ENCODE data around the gene SHANK1. TPM values are rescaled to one million over a fixed set of nuclear protein-coding genes. Genes with fewer than 3 reads are reported as not detected.
"Not testable (repeated sequence)": the region's sequence is repeated elsewhere in the genome, so short reads cannot be mapped to it uniquely, and the experiment has no call there.

The SHANK1 gene
- total RNA-seq, 2 experiments from 2014 or later: 0.03 to 13.1 TPM

DNA sequence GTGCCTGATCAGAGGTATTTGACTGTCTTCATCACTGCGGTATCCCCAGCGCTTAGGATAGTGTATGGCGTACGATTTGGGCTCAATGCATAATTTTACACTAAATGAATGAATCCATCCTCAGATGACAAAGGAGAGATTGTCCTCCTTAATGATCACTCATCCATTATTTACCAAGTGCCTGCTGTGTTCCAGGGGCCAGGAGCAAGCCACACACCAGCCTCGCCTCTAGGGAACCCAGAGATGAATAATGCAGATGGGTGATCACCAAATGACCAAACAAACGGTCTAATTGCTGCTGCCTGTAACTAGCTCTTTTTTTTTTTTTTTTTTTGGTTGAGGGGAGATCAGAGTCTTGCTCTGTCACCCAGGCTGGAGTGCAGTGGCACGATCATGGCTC, 44.8 kb upstream of the SHANK1 start:
- TF ChIP-seq, protein P1, sequence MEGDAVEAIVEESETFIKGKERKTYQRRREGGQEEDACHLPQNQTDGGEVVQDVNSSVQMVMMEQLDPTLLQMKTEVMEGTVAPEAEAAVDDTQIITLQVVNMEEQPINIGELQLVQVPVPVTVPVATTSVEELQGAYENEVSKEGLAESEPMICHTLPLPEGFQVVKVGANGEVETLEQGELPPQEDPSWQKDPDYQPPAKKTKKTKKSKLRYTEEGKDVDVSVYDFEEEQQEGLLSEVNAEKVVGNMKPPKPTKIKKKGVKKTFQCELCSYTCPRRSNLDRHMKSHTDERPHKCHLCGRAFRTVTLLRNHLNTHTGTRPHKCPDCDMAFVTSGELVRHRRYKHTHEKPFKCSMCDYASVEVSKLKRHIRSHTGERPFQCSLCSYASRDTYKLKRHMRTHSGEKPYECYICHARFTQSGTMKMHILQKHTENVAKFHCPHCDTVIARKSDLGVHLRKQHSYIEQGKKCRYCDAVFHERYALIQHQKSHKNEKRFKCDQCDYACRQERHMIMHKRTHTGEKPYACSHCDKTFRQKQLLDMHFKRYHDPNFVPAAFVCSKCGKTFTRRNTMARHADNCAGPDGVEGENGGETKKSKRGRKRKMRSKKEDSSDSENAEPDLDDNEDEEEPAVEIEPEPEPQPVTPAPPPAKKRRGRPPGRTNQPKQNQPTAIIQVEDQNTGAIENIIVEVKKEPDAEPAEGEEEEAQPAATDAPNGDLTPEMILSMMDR (conservative IDR thresholded peaks at IDR 0.05; ENCODE audit: low read length): no peak
- TF ChIP-seq EZH2phosphoT487 (IDR thresholded peaks at IDR 0.05; ENCODE audit: borderline replicate concordance, low read depth, low read length): no peak
- no peaks in the 10 kb centered on the region for H3K36me3 ChIP-seq (ENCODE audit: insufficient read depth, low read length)
- H3K4me3 ChIP-seq (ENCODE audit: low read depth, low read length, poor library complexity, severe bottlenecking): no peak overlapping the region
- no peak overlapping the region for H3K27ac ChIP-seq (ENCODE audit: low read depth, low read length, poor library complexity, severe bottlenecking)
- H3K9me3 ChIP-seq (ENCODE audit: low read length): no peaks in the 10 kb centered on the region
- H3K4me1 ChIP-seq (ENCODE audit: insufficient read depth, low read length, poor library complexity, severe bottlenecking): no peaks in the 10 kb centered on the region
- DNase-seq (ENCODE audit: low spot score): no peak
- H4K20me1 ChIP-seq (ENCODE audit: insufficient read depth, low read length): no peaks in the 10 kb centered on the region
- no TSS peak for BruUV-seq (replicated peaks)
- ChIA-PET POLR2A (interaction anchor here (0.7 kb wide), 1 partner anchor 654 kb away, joined by 5 read pairs; no protein-coding TSS in a partner anchor), CTCF (ENCODE audit: unreplicated experiment) (no interaction called here)
- H2AFZ ChIP-seq (ENCODE audit: low read length): no peak overlapping the region
- intact Hi-C loops (cut with micrococcal nuclease; ENCODE audit: unreplicated experiment): no loop called here
- no peaks in the 10 kb centered on the region for H3K9me2 ChIP-seq (ENCODE audit: insufficient read depth, low read length)
- H3K79me2 ChIP-seq (ENCODE audit: insufficient read depth, low read depth, low read length): no peaks in the 10 kb centered on the region
- H3K4me2 ChIP-seq (ENCODE audit: low read length): no peak overlapping the region

DNA sequence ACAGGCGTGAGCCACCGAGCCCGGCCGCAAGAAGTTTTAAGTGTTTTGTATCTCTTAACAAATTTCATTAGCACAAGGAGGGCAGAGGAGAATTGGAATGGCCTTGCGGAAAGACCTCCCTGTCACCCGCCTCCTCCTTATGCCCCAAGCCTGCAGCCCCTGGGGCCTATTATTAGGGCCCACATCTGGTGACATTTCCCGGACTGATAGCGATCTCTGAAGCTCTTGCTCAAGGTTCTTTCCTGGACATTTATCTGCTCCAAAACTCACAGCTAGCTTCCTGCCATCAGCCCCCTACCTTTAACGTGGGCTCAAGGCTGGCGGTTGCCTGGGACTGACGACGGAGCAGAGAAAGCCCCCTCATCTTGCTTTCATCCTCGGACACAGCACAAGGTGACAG, 43.9 kb upstream of the SHANK1 start:
- H3K27ac ChIP-seq (ENCODE audit: low read depth, low read length, poor library complexity, severe bottlenecking); H3K9me3 ChIP-seq (ENCODE audit: low read length); intact Hi-C loops (cut with micrococcal nuclease; ENCODE audit: unreplicated experiment); H3K4me1 ChIP-seq (ENCODE audit: insufficient read depth, low read length, poor library complexity, severe bottlenecking); H3K79me2 ChIP-seq (ENCODE audit: insufficient read depth, low read depth, low read length); H2AFZ ChIP-seq (ENCODE audit: low read length); H3K36me3 ChIP-seq (ENCODE audit: insufficient read depth, low read length); POLR2A ChIA-PET; H3K4me2 ChIP-seq (ENCODE audit: low read length); DNase-seq (ENCODE audit: low spot score); BruUV-seq (replicated peaks); CTCF ChIA-PET (ENCODE audit: unreplicated experiment); H3K9me2 ChIP-seq (ENCODE audit: insufficient read depth, low read length); H4K20me1 ChIP-seq (ENCODE audit: insufficient read depth, low read length); H3K4me3 ChIP-seq (ENCODE audit: low read depth, low read length, poor library complexity, severe bottlenecking): not testable (repeated sequence)

DNA sequence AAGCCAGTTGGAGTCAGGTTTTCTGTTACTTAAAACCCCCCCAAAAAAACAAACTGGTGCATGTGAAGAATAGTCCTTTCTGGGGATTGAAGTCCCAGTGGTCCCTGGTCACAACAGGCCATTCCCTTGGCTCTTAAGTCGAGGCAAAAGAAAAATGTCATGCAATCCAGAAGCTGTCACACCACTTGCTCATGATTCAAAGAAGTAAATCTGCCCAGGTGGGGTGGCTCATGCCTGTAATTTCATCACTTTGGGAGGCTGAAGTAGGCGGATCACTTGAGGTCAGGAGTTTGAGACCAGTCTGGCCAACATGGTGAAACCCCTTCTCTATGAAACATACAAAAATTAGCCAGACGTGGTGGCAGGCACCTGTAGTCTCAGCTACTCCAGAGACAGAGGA, 41.9 kb upstream of the SHANK1 start:
- H4K20me1 ChIP-seq (ENCODE audit: insufficient read depth, low read length); intact Hi-C loops (cut with micrococcal nuclease; ENCODE audit: unreplicated experiment); DNase-seq (ENCODE audit: low spot score); BruUV-seq (replicated peaks); H3K79me2 ChIP-seq (ENCODE audit: insufficient read depth, low read depth, low read length); H3K4me2 ChIP-seq (ENCODE audit: low read length); H3K4me3 ChIP-seq (ENCODE audit: low read depth, low read length, poor library complexity, severe bottlenecking); CTCF ChIA-PET (ENCODE audit: unreplicated experiment); H3K27ac ChIP-seq (ENCODE audit: low read depth, low read length, poor library complexity, severe bottlenecking); H3K9me3 ChIP-seq (ENCODE audit: low read length); H3K4me1 ChIP-seq (ENCODE audit: insufficient read depth, low read length, poor library complexity, severe bottlenecking); H3K36me3 ChIP-seq (ENCODE audit: insufficient read depth, low read length); H2AFZ ChIP-seq (ENCODE audit: low read length); H3K9me2 ChIP-seq (ENCODE audit: insufficient read depth, low read length); POLR2A ChIA-PET: not testable (repeated sequence)

DNA sequence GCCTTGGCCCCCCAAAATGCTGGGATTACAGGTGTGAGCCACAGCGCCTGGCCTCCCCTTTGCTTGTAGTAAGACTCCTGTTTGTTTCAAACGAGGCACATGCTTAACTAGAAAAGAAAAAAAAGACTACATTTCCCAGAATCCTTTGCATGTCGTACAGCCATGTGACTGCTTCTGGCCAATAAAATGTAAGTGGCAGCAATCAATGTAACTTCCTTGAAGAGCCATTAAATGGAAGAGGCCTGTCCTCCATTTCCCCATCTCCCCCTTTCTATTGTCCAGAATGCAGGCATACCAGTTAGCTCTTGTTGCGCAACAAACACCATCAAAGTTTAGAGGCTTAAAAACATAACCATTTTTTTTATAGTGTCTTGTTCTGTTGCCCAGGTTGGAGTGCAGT, 40.3 kb upstream of the SHANK1 start:
- no peak overlapping the region for H3K4me3 ChIP-seq (ENCODE audit: low read depth, low read length, poor library complexity, severe bottlenecking)
- no peaks in the 10 kb centered on the region for H3K4me1 ChIP-seq (ENCODE audit: insufficient read depth, low read length, poor library complexity, severe bottlenecking)
- peak; percentile 78 for DNase-seq (ENCODE audit: low spot score)
- H3K4me2 ChIP-seq (ENCODE audit: low read length): no peak overlapping the region
- TF ChIP-seq, protein P1 (conservative IDR thresholded peaks at IDR 0.05; ENCODE audit: low read length): no peak
- TF ChIP-seq EZH2phosphoT487 (IDR thresholded peaks at IDR 0.05; ENCODE audit: borderline replicate concordance, low read depth, low read length): no peak
- no TSS peak for BruUV-seq (replicated peaks)
- POLR2A ChIA-PET: interaction anchor here (0.8 kb wide), 1 partner anchor 9 kb away, joined by 3 read pairs; no protein-coding TSS in a partner anchor
- no peaks in the 10 kb centered on the region for H3K9me3 ChIP-seq (ENCODE audit: low read length)
- no peaks in the 10 kb centered on the region for H3K36me3 ChIP-seq (ENCODE audit: insufficient read depth, low read length)
- H4K20me1 ChIP-seq (ENCODE audit: insufficient read depth, low read length): no peaks in the 10 kb centered on the region
- no peaks in the 10 kb centered on the region for H3K9me2 ChIP-seq (ENCODE audit: insufficient read depth, low read length)
- peak overlapping the region; percentile 97; the same call in 1 of the 2 replicates for H2AFZ ChIP-seq (ENCODE audit: low read length)
- intact Hi-C loops (cut with micrococcal nuclease; ENCODE audit: unreplicated experiment): no loop called here
- CTCF ChIA-PET (ENCODE audit: unreplicated experiment): no interaction called here
- no peak overlapping the region for H3K27ac ChIP-seq (ENCODE audit: low read depth, low read length, poor library complexity, severe bottlenecking)
- H3K79me2 ChIP-seq (ENCODE audit: insufficient read depth, low read depth, low read length): no peaks in the 10 kb centered on the region

DNA sequence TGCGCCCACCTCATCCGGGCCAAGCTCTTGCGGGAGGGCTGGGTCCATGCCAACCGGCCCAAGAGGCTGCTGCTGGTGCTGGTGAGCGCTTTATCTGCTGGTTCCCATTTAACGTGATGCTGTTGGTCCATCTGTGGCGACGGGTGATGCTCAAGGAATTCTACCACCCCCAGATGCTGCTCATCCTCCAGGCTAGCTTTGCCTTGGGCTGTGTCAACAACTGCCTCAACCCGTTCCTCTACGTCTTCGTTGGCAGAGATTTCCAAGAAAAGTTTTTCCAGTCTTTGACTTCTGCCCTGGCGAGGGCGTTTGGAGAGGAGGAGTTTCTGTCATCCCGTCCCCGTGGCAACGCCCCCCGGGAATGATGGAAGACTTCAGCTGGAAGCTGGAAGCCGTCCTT, 39.5 kb upstream of the SHANK1 start:
- DNase-seq (ENCODE audit: low spot score); H3K4me2 ChIP-seq (ENCODE audit: low read length); POLR2A ChIA-PET; H3K36me3 ChIP-seq (ENCODE audit: insufficient read depth, low read length); H3K9me3 ChIP-seq (ENCODE audit: low read length); H3K4me3 ChIP-seq (ENCODE audit: low read depth, low read length, poor library complexity, severe bottlenecking); H3K9me2 ChIP-seq (ENCODE audit: insufficient read depth, low read length); H3K27ac ChIP-seq (ENCODE audit: low read depth, low read length, poor library complexity, severe bottlenecking); BruUV-seq (replicated peaks); H2AFZ ChIP-seq (ENCODE audit: low read length); intact Hi-C loops (cut with micrococcal nuclease; ENCODE audit: unreplicated experiment); CTCF ChIA-PET (ENCODE audit: unreplicated experiment); H3K79me2 ChIP-seq (ENCODE audit: insufficient read depth, low read depth, low read length); H3K4me1 ChIP-seq (ENCODE audit: insufficient read depth, low read length, poor library complexity, severe bottlenecking); H4K20me1 ChIP-seq (ENCODE audit: insufficient read depth, low read length): not testable (repeated sequence)

All from OCI-LY7 (cell line).